ENCODE measurements around the gene HNF1B. TPM values are rescaled to one million over a fixed set of nuclear protein-coding genes. Genes with fewer than 3 reads are reported as not detected.

The HNF1B gene
- total RNA-seq, 1 experiment from 2014 or later, result 2.0 TPM

DNA sequence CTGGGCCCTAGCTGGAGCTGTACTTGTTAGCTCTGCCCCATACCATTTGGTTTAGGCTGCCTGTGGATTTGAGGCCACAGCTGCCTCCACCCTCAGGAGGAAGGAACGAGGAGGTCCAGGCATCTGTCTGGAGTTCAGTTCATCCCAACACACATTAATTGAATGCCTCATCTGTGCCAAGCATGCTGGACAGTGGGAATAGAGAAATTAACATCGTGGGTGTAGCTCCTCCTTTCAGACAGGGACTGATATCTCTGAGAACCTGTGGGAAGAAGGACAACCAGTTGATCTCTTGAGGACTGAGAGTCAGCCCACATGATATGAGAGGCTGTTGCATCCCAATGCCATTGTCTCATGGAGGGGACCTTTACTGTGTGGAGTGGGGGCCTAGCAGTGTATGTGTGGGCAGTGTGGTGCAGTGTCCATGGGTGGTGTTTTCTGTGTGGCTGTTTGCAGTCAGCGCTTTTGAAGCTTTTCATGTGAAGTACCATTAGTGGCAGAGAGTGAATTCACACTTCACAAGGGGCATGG is 72.2 kb downstream of the HNF1B start:
- peak overlapping the region; percentile 64; the same call in 1 of the 2 replicates for H2AFZ ChIP-seq (ENCODE audit: low read length)
- H4K20me1 ChIP-seq (ENCODE audit: low read length), result no peaks in the 10 kb centered on the region
- peak overlapping the region; percentile 50 for H3K4me2 ChIP-seq (ENCODE audit: low read length)
- no peak for ATAC-seq
- H3K4me1 ChIP-seq (ENCODE audit: insufficient read depth, low read length), result peaks cover 18% of the 10 kb centered on the region
- ChIA-PET CTCF (no interaction called here), POLR2A (ENCODE audit: unreplicated experiment) (no interaction called here)
- no peaks in the 10 kb centered on the region for H3K9me3 ChIP-seq (ENCODE audit: low read length)
- H3K79me2 ChIP-seq (ENCODE audit: low read length), result no peaks in the 10 kb centered on the region
- H3F3A ChIP-seq (ENCODE audit: low read length, unreplicated experiment), result no peaks in the 10 kb centered on the region
- intact Hi-C loops (cut with micrococcal nuclease), result no loop called here
- no peak for DNase-seq
- H3K9ac ChIP-seq (ENCODE audit: low read length), result no peak overlapping the region
- no TSS peak for BruUV-seq (replicated peaks)
- H3K27me3 ChIP-seq (ENCODE audit: low read length), result no peaks in the 10 kb centered on the region
- peak overlapping the region; percentile 61 for H3K27ac ChIP-seq (ENCODE audit: low read length)
- TF ChIP-seq CTCF (conservative IDR thresholded peaks at IDR 0.05; ENCODE audit: low read depth, low read length), result no peak
- TF ChIP-seq EZH2phosphoT487 (IDR thresholded peaks at IDR 0.05; ENCODE audit: borderline replicate concordance, low read length), result no peak
- TF ChIP-seq EZH2 (IDR thresholded peaks at IDR 0.05; ENCODE audit: low read length, unreplicated experiment), result no peak
- no peaks in the 10 kb centered on the region for H3K9me2 ChIP-seq (replicated peaks; ENCODE audit: low read length)
- H3K4me3 ChIP-seq (ENCODE audit: low read length), result no peak overlapping the region
- no peaks in the 10 kb centered on the region for H3K36me3 ChIP-seq (ENCODE audit: low read depth, low read length)

GRCh38 chr17:37671824-37672547 is 72.9 kb downstream of the HNF1B start:
- TF ChIP-seq CTCF (conservative IDR thresholded peaks at IDR 0.05; ENCODE audit: low read depth, low read length), result no peak
- TF ChIP-seq EZH2phosphoT487 (IDR thresholded peaks at IDR 0.05; ENCODE audit: borderline replicate concordance, low read length), result no peak
- TF ChIP-seq EZH2 (IDR thresholded peaks at IDR 0.05; ENCODE audit: low read length, unreplicated experiment), result no peak
- ChIA-PET POLR2A (ENCODE audit: unreplicated experiment) (no interaction called here), CTCF (interaction anchor here (0.7 kb wide), 1 partner anchor 22 kb away, joined by 10 read pairs; no protein-coding TSS in a partner anchor)
- DNase-seq, result peak; percentile 85
- peak; percentile 93 for ATAC-seq
- Histone ChIP-seq H3K79me2 (ENCODE audit: low read length) (no peaks in the 10 kb centered on the region), H3K4me1 (ENCODE audit: insufficient read depth, low read length) (peaks cover 18% of the 10 kb centered on the region), H3K9ac (ENCODE audit: low read length) (no peak overlapping the region), H3F3A (ENCODE audit: low read length, unreplicated experiment) (no peaks in the 10 kb centered on the region), H3K9me3 (ENCODE audit: low read length) (no peaks in the 10 kb centered on the region), H3K9me2 (replicated peaks; ENCODE audit: low read length) (no peaks in the 10 kb centered on the region), H2AFZ (ENCODE audit: low read length) (peak overlapping the region; percentile 64), H3K4me3 (ENCODE audit: low read length) (no peak overlapping the region), H4K20me1 (ENCODE audit: low read length) (no peaks in the 10 kb centered on the region), H3K27ac (ENCODE audit: low read length) (peak overlapping the region; percentile 61), H3K27me3 (ENCODE audit: low read length) (no peaks in the 10 kb centered on the region), H3K4me2 (ENCODE audit: low read length) (peak overlapping the region; percentile 50), H3K36me3 (ENCODE audit: low read depth, low read length) (no peaks in the 10 kb centered on the region)
- no TSS peak for BruUV-seq (replicated peaks)
- intact Hi-C loops (cut with micrococcal nuclease), result no loop called here

All from PC-3 (cell line).